SK-N-SH treated with all-trans-retinoic acid at 6 μM for 48 hours (cell line): Measurements from ENCODE around the gene PDCL3.

ENCODE experiments used
- ARNTL ChIP-seq: fragments of 450-650 bp; formaldehyde crosslinking; IDR thresholded peaks from 2 replicates; pipeline ENCODE4 v1.5.0; 2020; ENCODE audit warnings: low read depth, mild to moderate bottlenecking, moderate library complexity, borderline replicate concordance
- PATZ1 ChIP-seq: fragments of 250-450 bp; sonication (Bioruptor Pico); IDR thresholded peaks from 2 replicates; pipeline ENCODE4 v1.8.0; 2020; ENCODE audit warnings: mild to moderate bottlenecking, moderate library complexity, borderline replicate concordance
- RARB ChIP-seq: fragments of 250-450 bp; sonication (Bioruptor Pico); IDR thresholded peaks from 2 replicates; pipeline ENCODE4 v1.8.0; 2021; ENCODE audit warnings: mild to moderate bottlenecking, moderate library complexity
- SNAI2 ChIP-seq: fragments of 250-450 bp; sonication (Bioruptor Pico); IDR thresholded peaks from 2 replicates; pipeline ENCODE4 v1.5.0; 2020; ENCODE audit warnings: mild to moderate bottlenecking, moderate library complexity
- TOX ChIP-seq: fragments of 250-450 bp; sonication (Bioruptor Pico); IDR thresholded peaks from 2 replicates; pipeline ENCODE4 v1.8.0; 2021; ENCODE audit warnings: mild to moderate bottlenecking, moderate library complexity, borderline replicate concordance
- ZFP3 ChIP-seq: fragments of 250-450 bp; sonication (Bioruptor Pico); IDR thresholded peaks from 2 replicates; pipeline ENCODE4 v1.5.0; 2020; ENCODE audit warnings: mild to moderate bottlenecking, moderate library complexity
- ZFP30 ChIP-seq: fragments of 450-650 bp; formaldehyde crosslinking; IDR thresholded peaks from 2 replicates; pipeline ENCODE4 v1.5.0; 2022; ENCODE audit warnings: mild to moderate bottlenecking, moderate library complexity
- ZNF565 ChIP-seq: fragments of 450-650 bp; formaldehyde crosslinking; conservative IDR thresholded peaks from 2 replicates; pipeline ENCODE4 v1.5.0; 2020; ENCODE audit warnings: low read depth, mild to moderate bottlenecking, moderate library complexity
- ZNF8 ChIP-seq: fragments of 450-650 bp; formaldehyde crosslinking; IDR thresholded peaks from 2 replicates; pipeline ENCODE4 v1.5.0; 2020; ENCODE audit warnings: mild to moderate bottlenecking, moderate library complexity

DNA sequence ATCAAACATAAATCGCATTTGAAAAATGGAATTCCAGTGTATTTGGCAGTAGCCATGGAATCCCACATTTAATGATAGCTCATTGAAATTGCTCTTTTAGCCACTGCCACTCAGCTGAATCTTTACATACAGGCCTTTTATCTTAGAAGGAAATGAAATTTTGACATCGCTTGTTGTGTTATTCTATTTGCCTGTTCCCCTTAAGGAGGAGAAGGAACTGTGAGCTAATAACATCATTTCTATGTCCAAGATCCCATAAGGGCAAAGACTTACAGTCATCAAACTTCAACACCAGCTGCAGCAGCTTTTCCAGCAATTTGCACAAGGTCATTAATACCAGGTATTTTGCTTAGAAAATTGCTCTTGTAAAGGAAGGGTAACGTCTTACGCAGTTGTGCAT lies 6.0 kb upstream of the PDCL3 start:
- TF ChIP-seq SNAI2 (CRISPR knock-in tag) (no peak), TOX (no peak), ZFP30 (CRISPR knock-in tag) (no peak), ZNF8 (CRISPR knock-in tag) (no peak), PATZ1 (CRISPR knock-in tag) (no peak), ARNTL (no peak), RARB (CRISPR knock-in tag) (no peak), ZNF565 (CRISPR knock-in tag) (no peak), ZFP3 (CRISPR knock-in tag) (no peak)
